ENCODE data around the gene ADRB2. TPM values are rescaled to one million over a fixed set of nuclear protein-coding genes. Genes with fewer than 3 reads are reported as not detected.

The ADRB2 gene
- polyA plus RNA-seq, 1 experiment = 0.63 TPM

GRCh38 chr5:148861696-148862095, 35.3 kb downstream of the ADRB2 start:
- ChIA-PET CTCF (interaction anchor here (1.1 to 1.9 kb wide), 3 partner anchors 41 to 174 kb away, joined by 3 to 10 read pairs (median 5); no protein-coding TSS in a partner anchor), POLR2A (no interaction called here)
- Histone ChIP-seq H3K27ac (ENCODE audit: low read depth, low read length) (no peak overlapping the region), H3K4me3 (ENCODE audit: low read depth, low read length) (no peak overlapping the region), H3K9me3 (ENCODE audit: control insufficient read depth, insufficient read depth, low read length) (no peaks in the 10 kb centered on the region), H3K27me3 (ENCODE audit: control insufficient read depth, insufficient read depth, low read length) (no peaks in the 10 kb centered on the region)
- no peak for TF ChIP-seq CTCF (IDR thresholded peaks at IDR 0.05; ENCODE audit: low read depth, low read length)
- no peak for DNase-seq (ENCODE audit: low read depth, low spot score)

- H3K27ac ChIP-seq (ENCODE audit: low read depth, low read length) = peak overlapping the region; percentile 22
- ChIA-PET CTCF (interaction anchor here (1.0 to 1.5 kb wide), 2 partner anchors 92 to 94 kb away, joined by 3 to 4 read pairs; no protein-coding TSS in a partner anchor), POLR2A (no interaction called here)
- TF ChIP-seq CTCF (IDR thresholded peaks at IDR 0.05; ENCODE audit: low read depth, low read length) = no peak
- no peaks in the 10 kb centered on the region for H3K9me3 ChIP-seq (ENCODE audit: control insufficient read depth, insufficient read depth, low read length)
- no peak for DNase-seq (ENCODE audit: low read depth, low spot score)
- no peaks in the 10 kb centered on the region for H3K27me3 ChIP-seq (ENCODE audit: control insufficient read depth, insufficient read depth, low read length)
- H3K4me3 ChIP-seq (ENCODE audit: low read depth, low read length) = no peak overlapping the region
These were observed 37.9 kb downstream of the ADRB2 start for GRCh38 chr5:148864113-148864841.

GRCh38 chr5:148866024-148866423, 39.6 kb downstream of the ADRB2 start:
- H3K27ac ChIP-seq (ENCODE audit: low read depth, low read length) = no peak overlapping the region
- ChIA-PET CTCF (interaction anchor here (1.1 kb wide), 1 partner anchor 92 kb away, joined by 3 read pairs; no protein-coding TSS in a partner anchor), POLR2A (no interaction called here)
- H3K27me3 ChIP-seq (ENCODE audit: control insufficient read depth, insufficient read depth, low read length) = no peaks in the 10 kb centered on the region
- DNase-seq (ENCODE audit: low read depth, low spot score) = no peak
- no peak for TF ChIP-seq CTCF (IDR thresholded peaks at IDR 0.05; ENCODE audit: low read depth, low read length)
- H3K9me3 ChIP-seq (ENCODE audit: control insufficient read depth, insufficient read depth, low read length) = no peaks in the 10 kb centered on the region
- H3K4me3 ChIP-seq (ENCODE audit: low read depth, low read length) = no peak overlapping the region

- POLR2A ChIA-PET = no interaction called here
- Histone ChIP-seq H3K27me3 (ENCODE audit: control insufficient read depth, insufficient read depth, low read length) (no peaks in the 10 kb centered on the region), H3K4me3 (ENCODE audit: low read depth, low read length) (no peak overlapping the region), H3K27ac (ENCODE audit: low read depth, low read length) (no peak overlapping the region), H3K9me3 (ENCODE audit: control insufficient read depth, insufficient read depth, low read length) (no peaks in the 10 kb centered on the region)
- CTCF ChIA-PET = interaction anchor here (0.6 to 2.0 kb wide), 3 partner anchors 130 to 162 kb away, joined by 3 to 5 read pairs (median 4); no protein-coding TSS in a partner anchor
- TF ChIP-seq CTCF (IDR thresholded peaks at IDR 0.05; ENCODE audit: low read depth, low read length) = no peak
- DNase-seq (ENCODE audit: low read depth, low spot score) = no peak
These were observed 46.7 kb downstream of the ADRB2 start for GRCh38 chr5:148873120-148873519.

Measured in AG04450 (cell line).